Neural progenitor cell (in vitro differentiated cells): ENCODE measurements around the gene CRISP1. TPM values are rescaled to one million over a fixed set of nuclear protein-coding genes. Genes with fewer than 3 reads are reported as not detected.
A peak's percentile ranks its signal among the peaks of the same experiment; 100 is the strongest.

Source experiments
- DNase-seq: peaks from one replicate; pipeline ENCODE4 v3.0.0-alpha.2; 2016; ENCODE audit warnings: low spot score
- H2AFZ ChIP-seq: fragments of 200-600 bp; sonication (generic); replicated peaks from 2 replicates; pipeline ENCODE4 v1.6.1; 2016; ENCODE audit warnings: antibody characterized with exemption
- H3F3A ChIP-seq: fragments of 200-600 bp; sonication (generic); 2 replicates; pipeline ENCODE4 v1.6.1; 2016; ENCODE audit warnings: antibody characterized with exemption, low read depth
- H3K27ac ChIP-seq: fragments of 200-600 bp; sonication (generic); 2 replicates; pipeline ENCODE4 v1.5.1; 2016; ENCODE audit warnings: mild to moderate bottlenecking
- H3K27me3 ChIP-seq: fragments of 200-600 bp; sonication (generic); 2 replicates; pipeline ENCODE4 v1.6.1; 2016; ENCODE audit warnings: mild to moderate bottlenecking, moderate library complexity
- H3K36me3 ChIP-seq: fragments of 200-600 bp; sonication (generic); 2 replicates; pipeline ENCODE4 v1.5.1; 2016
- H3K4me1 ChIP-seq: fragments of 200-600 bp; sonication (generic); 2 replicates; pipeline ENCODE4 v1.6.1; 2016; ENCODE audit warnings: mixed run types
- H3K4me2 ChIP-seq: fragments of 200-600 bp; sonication (generic); 2 replicates; pipeline ENCODE4 v1.6.1; 2016
- H3K4me3 ChIP-seq: fragments of 200-600 bp; sonication (generic); 2 replicates; pipeline ENCODE4 v1.5.1; 2016
- H3K79me2 ChIP-seq: fragments of 200-600 bp; sonication (generic); 2 replicates; pipeline ENCODE4 v1.6.1; 2016; ENCODE audit warnings: low read depth
- H3K9ac ChIP-seq: fragments of 200-600 bp; sonication (generic); 2 replicates; pipeline ENCODE4 v1.6.1; 2016
- H3K9me3 ChIP-seq: fragments of 200-600 bp; sonication (generic); 2 replicates; pipeline ENCODE4 v1.5.1; 2016; ENCODE audit warnings: low read depth
- H4K20me1 ChIP-seq: fragments of 200-600 bp; sonication (generic); 2 replicates; pipeline ENCODE4 v1.6.1; 2016; ENCODE audit warnings: low read depth
- H3K27ac Mint-ChIP-seq: 3 replicates; pipeline ENCODE4 v1.8.0; 2021; ENCODE audit warnings: mixed read lengths
- H3K27me3 Mint-ChIP-seq: 2 replicates; pipeline ENCODE4 v1.8.0; 2022; ENCODE audit warnings: low read depth, mild to moderate bottlenecking, inconsistent platforms, moderate library complexity, mixed read lengths; ENCODE audit not compliant: insufficient read depth
- H3K36me3 Mint-ChIP-seq: 3 replicates; pipeline ENCODE4 v1.8.0; 2021; ENCODE audit warnings: mixed read lengths
- H3K4me1 Mint-ChIP-seq: 3 replicates; pipeline ENCODE4 v1.8.0; 2021; ENCODE audit warnings: mixed read lengths
- H3K4me3 Mint-ChIP-seq: 3 replicates; pipeline ENCODE4 v1.8.0; 2021; ENCODE audit warnings: mild to moderate bottlenecking, moderate library complexity, mixed read lengths
- H3K9me3 Mint-ChIP-seq: 3 replicates; pipeline ENCODE4 v1.8.0; 2020; ENCODE audit warnings: mixed read lengths
- EZH2 ChIP-seq: fragments of 200-600 bp; sonication (generic); IDR thresholded peaks from 2 replicates; pipeline ENCODE4 v1.6.1; 2017; ENCODE audit warnings: antibody characterized with exemption, mild to moderate bottlenecking, moderate library complexity
- EZH2phosphoT487 ChIP-seq: fragments of 200-600 bp; sonication (generic); IDR thresholded peaks from 2 replicates; pipeline ENCODE4 v1.6.1; 2017; ENCODE audit warnings: antibody characterized with exemption
- total RNA-seq: library from RNA; depleted of rRNA; stranded (reverse); fragments of >200 nt; gene quantifications from 2 replicates; pipeline ENCODE4 v1.2.3, GENCODE V29; 2015; ENCODE audit warnings: low replicate concordance
- TF ChIP-seq, protein P1 (sequence below): fragments of 200-600 bp; sonication (generic); IDR thresholded peaks from 2 replicates; pipeline ENCODE4 v1.5.1; 2017; ENCODE audit warnings: antibody characterized with exemption, mild to moderate bottlenecking

CRISP1 gene
- total RNA-seq, 1 donor from 2014 or later = not detected

DNA sequence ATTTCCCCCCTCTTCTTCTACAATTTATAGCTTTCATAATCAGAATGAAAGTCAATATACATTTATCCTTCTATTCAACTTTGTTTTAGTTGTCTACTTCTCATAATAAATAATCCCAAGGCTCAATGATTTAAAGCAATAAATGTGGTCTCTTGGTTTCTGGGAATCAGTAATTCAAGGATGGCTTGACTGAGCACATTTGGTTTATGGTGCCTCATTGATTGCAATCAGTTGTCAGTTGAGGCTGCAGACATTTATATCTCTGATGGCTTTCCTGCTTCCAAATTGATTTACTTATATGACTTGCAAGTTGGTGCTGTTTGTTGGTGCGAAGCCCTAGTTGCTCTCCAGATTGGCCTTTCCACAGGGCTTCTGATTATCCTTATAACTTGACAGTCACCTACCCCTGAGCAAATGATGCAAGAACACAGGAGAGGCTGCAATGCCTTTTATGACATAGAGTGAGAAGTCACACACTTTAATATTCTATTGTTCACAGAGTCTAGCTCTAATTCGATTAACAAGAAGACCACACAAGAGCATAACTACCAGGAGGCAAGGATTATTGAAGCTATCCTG, 2.7 kb upstream of the CRISP1 start:
- H3K9me3 ChIP-seq = no peaks in the 10 kb centered on the region
- H3K27ac Mint-ChIP-seq = no peak overlapping the region
- no peaks in the 10 kb centered on the region for H4K20me1 ChIP-seq
- no peaks in the 10 kb centered on the region for H3K27me3 ChIP-seq
- H3K9me3 Mint-ChIP-seq = peaks cover 6% of the 10 kb centered on the region
- H3K36me3 ChIP-seq = no peaks in the 10 kb centered on the region
- H3K79me2 ChIP-seq = no peaks in the 10 kb centered on the region
- no peak overlapping the region for H3K27ac ChIP-seq
- no peak overlapping the region for H3K4me2 ChIP-seq
- no peaks in the 10 kb centered on the region for H3K4me1 ChIP-seq
- H3K4me3 ChIP-seq = no peak overlapping the region
- TF ChIP-seq EZH2phosphoT487 = no peak
- no peak for TF ChIP-seq EZH2
- TF ChIP-seq, protein P1, sequence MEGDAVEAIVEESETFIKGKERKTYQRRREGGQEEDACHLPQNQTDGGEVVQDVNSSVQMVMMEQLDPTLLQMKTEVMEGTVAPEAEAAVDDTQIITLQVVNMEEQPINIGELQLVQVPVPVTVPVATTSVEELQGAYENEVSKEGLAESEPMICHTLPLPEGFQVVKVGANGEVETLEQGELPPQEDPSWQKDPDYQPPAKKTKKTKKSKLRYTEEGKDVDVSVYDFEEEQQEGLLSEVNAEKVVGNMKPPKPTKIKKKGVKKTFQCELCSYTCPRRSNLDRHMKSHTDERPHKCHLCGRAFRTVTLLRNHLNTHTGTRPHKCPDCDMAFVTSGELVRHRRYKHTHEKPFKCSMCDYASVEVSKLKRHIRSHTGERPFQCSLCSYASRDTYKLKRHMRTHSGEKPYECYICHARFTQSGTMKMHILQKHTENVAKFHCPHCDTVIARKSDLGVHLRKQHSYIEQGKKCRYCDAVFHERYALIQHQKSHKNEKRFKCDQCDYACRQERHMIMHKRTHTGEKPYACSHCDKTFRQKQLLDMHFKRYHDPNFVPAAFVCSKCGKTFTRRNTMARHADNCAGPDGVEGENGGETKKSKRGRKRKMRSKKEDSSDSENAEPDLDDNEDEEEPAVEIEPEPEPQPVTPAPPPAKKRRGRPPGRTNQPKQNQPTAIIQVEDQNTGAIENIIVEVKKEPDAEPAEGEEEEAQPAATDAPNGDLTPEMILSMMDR = no peak
- no peaks in the 10 kb centered on the region for H3K36me3 Mint-ChIP-seq
- no peaks in the 10 kb centered on the region for H3F3A ChIP-seq
- H2AFZ ChIP-seq = no peak overlapping the region
- H3K9ac ChIP-seq = no peak overlapping the region
- no peak for DNase-seq
- no peaks in the 10 kb centered on the region for H3K27me3 Mint-ChIP-seq
- H3K4me1 Mint-ChIP-seq = peaks cover 3% of the 10 kb centered on the region
- no peak overlapping the region for H3K4me3 Mint-ChIP-seq

- no peaks in the 10 kb centered on the region for H3K36me3 Mint-ChIP-seq
- H3K27me3 Mint-ChIP-seq = no peaks in the 10 kb centered on the region
- no peaks in the 10 kb centered on the region for H3K79me2 ChIP-seq
- H3K27ac Mint-ChIP-seq = no peak overlapping the region
- H4K20me1 ChIP-seq = no peaks in the 10 kb centered on the region
- H2AFZ ChIP-seq = no peak overlapping the region
- TF ChIP-seq EZH2phosphoT487 = no peak
- TF ChIP-seq, protein P1 = no peak
- no peak for TF ChIP-seq EZH2
- no peak overlapping the region for H3K4me3 ChIP-seq
- no peaks in the 10 kb centered on the region for H3K9me3 ChIP-seq
- H3F3A ChIP-seq = no peaks in the 10 kb centered on the region
- H3K9me3 Mint-ChIP-seq = no peaks in the 10 kb centered on the region
- H3K36me3 ChIP-seq = no peaks in the 10 kb centered on the region
- no peak overlapping the region for H3K27ac ChIP-seq
- no peaks in the 10 kb centered on the region for H3K4me1 ChIP-seq
- no peaks in the 10 kb centered on the region for H3K27me3 ChIP-seq
- H3K4me2 ChIP-seq = no peak overlapping the region
- no peak overlapping the region for H3K9ac ChIP-seq
- DNase-seq = peak; percentile 18
- no peaks in the 10 kb centered on the region for H3K4me1 Mint-ChIP-seq
- no peak overlapping the region for H3K4me3 Mint-ChIP-seq
These were observed 10.1 kb downstream of the CRISP1 start for GRCh38 chr6:49856282-49856681.

DNA sequence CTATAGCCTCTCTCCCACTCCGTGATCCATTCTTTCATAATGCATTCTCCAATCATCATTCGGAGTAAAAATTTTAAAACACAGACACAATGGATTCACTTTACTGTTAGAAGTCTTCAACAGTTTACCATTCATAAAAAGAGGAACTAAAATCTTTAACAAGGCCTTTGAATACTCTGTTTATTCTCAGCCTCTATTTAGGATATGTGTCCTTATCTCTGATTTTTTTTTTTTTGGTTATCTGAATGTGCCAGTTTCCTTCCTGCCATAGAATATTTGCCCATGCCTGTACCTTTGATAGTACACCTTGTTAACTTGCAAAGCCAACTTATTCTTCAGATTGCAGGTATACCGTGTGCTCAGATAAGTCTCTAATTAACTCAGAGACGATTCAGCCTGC, 11.1 kb downstream of the CRISP1 start:
- Histone ChIP-seq H3F3A (no peaks in the 10 kb centered on the region), H3K4me3 (no peak overlapping the region), H2AFZ (no peak overlapping the region), H3K27ac (no peak overlapping the region), H3K4me2 (no peak overlapping the region), H3K79me2 (no peaks in the 10 kb centered on the region), H3K27me3 (no peaks in the 10 kb centered on the region), H3K9me3 (no peaks in the 10 kb centered on the region), H3K4me1 (no peaks in the 10 kb centered on the region), H4K20me1 (no peaks in the 10 kb centered on the region), H3K9ac (no peak overlapping the region), H3K36me3 (no peaks in the 10 kb centered on the region)
- H3K4me1 Mint-ChIP-seq = no peaks in the 10 kb centered on the region
- no peaks in the 10 kb centered on the region for H3K27me3 Mint-ChIP-seq
- DNase-seq = no peak
- TF ChIP-seq EZH2 = no peak
- TF ChIP-seq, protein P1 = no peak
- no peak overlapping the region for H3K27ac Mint-ChIP-seq
- H3K9me3 Mint-ChIP-seq = no peaks in the 10 kb centered on the region
- H3K36me3 Mint-ChIP-seq = no peaks in the 10 kb centered on the region
- H3K4me3 Mint-ChIP-seq = no peak overlapping the region
